IPS-NIHi7 (cell line): Measurements from ENCODE around the gene CDK10.

Experiments used
- DNase-seq: peaks from one replicate; pipeline ENCODE4 v3.0.0; 2012; ENCODE audit warnings: mixed read lengths; ENCODE audit errors: extremely low spot score

CDK10 gene

DNA sequence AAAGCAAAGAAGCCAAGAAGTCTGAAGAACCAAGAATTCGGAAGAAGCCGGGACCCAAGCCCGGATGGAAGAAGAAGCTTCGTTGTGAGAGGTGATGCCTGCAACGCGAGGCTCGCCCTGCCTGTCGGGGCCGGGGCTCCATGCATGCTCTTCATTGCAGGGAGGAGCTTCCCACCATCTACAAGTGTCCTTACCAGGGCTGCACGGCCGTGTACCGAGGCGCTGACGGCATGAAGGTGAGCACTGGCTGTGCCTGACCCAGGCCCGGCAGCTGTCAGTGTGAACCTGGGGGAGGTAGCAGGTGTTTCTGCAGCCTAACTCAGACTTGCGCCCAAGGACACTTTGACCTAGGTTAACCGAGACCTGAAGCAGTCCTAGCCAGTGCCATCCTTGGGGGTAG, 46.8 kb downstream of the CDK10 start:
- DNase-seq: no peak

DNA sequence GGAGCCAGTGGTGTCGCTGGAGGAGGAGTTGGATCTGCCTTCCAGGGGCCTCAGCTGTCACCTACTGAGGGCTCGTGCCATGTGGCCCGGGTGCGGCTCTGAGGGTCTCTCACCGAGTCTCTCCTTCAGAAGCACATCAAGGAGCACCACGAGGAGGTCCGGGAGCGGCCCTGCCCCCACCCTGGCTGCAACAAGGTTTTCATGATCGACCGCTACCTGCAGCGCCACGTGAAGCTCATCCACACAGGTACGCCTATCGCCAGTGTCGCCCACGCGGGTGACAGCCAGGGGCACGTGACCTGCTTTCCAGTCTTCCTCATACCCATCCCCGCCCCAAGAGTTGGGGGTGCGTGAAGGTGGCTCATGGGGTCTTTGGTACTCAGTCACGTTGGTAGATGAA, 47.3 kb downstream of the CDK10 start:
- no peak for DNase-seq

DNA sequence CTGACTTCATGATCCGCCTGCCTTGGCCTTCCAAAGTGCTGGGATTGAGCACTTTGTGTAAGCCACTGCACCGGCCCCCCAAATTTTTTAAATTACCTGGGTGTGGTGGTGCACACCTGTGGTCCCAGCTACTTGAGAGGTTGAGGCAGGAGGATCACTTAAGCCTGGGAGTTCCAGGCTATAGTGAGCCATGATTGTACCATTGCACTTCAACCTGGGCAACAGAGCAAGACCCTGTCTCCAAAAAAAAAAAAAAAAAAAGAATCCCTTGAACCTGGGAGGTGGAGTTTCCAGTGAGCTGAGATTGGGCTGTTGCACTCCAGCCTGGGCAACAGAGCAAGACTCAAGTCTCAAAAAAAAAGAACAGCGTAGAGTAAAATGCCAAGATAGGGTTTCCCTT, 50.1 kb downstream of the CDK10 start:
- DNase-seq: no peak

DNA sequence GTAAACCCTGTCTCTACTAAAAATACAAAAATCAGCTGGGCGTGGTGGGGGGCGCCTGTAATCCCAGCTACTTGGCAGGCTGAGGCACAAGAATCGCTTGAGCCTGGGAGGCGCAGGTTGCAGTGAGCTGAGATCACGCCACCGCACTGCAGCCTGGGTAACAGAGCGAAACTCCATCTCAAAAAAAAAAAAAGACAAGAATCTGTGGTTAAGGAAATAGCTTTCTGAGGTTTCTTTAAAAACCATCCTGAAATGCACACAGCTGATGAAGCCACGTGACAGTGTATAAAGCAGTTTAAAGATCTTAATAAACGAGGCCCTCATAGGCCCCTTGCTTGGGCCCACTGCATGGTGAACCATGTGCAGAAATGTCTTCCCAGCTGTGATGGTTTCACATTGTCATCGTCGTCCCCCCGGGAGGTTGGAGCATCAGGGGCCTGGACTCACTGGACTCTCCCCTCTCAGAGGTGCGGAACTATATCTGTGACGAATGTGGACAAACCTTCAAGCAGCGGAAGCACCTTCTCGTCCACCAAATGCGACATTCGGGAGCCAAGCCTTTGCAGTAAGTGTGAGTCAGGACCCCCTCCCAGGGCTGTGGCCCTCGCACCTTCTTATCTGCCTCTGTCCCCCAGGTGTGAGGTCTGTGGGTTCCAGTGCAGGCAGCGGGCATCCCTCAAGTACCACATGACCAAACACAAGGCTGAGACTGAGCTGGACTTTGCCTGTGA, 51.0 kb downstream of the CDK10 start:
- DNase-seq: no peak

DNA sequence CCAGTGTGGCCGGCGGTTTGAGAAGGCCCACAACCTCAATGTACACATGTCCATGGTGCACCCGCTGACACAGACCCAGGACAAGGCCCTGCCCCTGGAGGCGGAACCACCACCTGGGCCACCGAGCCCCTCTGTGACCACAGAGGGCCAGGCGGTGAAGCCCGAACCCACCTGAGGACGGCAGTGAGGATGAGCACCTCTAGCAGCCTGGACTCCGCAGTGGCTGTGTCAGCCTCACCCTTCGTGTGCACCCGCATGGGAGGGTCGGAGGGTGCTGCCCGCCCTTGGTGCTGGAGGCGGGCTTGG, 51.5 kb downstream of the CDK10 start:
- no peak for DNase-seq

- DNase-seq: no peak
Observed at GRCh38 chr16:89738538-89739317, 52.2 kb downstream of the CDK10 start.

DNA sequence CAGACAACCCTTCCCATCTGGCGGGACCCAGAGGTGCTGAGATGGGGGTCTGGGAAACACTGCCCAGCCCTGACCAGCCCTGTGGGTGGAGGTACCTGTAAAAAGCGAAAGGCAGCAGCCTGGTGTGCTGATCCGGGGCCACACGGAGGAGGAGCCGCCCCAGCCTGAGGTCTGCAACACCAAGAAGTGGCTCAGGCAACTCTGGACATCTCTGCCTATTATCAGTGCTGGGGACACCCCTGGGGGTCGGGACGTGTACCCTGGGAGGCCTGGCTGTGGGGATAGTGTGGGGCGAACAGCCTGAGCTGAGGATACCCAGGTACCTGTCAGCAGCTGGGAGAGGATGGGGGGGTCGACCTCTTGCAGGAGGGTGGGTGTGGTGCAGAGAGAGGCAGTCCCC, 52.9 kb downstream of the CDK10 start:
- no peak for DNase-seq

DNA sequence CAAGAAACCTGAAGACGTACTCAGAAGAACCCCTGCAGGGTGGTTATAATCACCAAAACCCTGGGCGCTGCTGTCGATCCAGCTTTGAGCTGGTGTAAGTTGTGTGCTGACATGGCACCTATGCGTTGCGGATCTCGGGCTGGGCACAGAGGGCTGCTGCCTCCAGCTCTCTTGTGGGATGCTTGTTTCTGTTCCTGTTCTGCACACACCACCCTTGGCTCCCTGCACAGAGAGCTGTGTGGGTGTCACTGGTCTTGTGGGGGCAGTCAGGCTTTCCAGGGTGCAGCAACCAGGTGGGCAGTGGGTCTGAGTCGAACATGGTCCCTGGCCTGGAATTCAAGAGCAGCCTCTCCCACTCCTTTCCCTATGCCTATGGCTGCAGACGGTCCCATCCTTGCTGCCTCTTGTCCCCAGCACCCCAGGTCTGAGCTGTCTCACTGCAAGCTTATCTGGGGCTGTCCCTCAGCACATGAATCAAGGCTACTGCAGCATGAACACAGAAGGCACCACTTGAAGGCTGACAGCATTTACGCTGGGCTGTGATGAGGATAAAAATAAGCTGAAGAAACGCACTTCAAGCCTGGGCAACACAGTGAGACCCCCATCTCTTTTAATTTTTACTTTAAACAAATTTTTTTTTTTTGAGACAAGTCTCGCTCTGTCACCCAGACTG, 55.0 kb downstream of the CDK10 start:
- DNase-seq: no peak

GRCh38 chr16:89742948-89743347, 56.5 kb downstream of the CDK10 start:
- DNase-seq: no peak

GRCh38 chr16:89744813-89745212, 58.3 kb downstream of the CDK10 start:
- DNase-seq: no peak
